Trophoblast cell (in vitro differentiated cells and primary cell): ENCODE measurements around the gene ABTB2.

Source experiments
- DNase-seq, 2 donors: peaks; one replicate each; pipeline ENCODE4 v3.0.0-alpha.2; 2016
- H2AFZ ChIP-seq: 2 replicates; pipeline ENCODE4 v1.6.1; 2013; ENCODE audit warnings: low read length, moderate library complexity, mild to moderate bottlenecking; ENCODE audit not compliant: insufficient read depth, poor library complexity
- H2AK5ac ChIP-seq: 2 replicates; pipeline ENCODE4 v1.6.1; 2013; ENCODE audit warnings: mild to moderate bottlenecking, low read length
- H2BK120ac ChIP-seq: 2 replicates; pipeline ENCODE4 v1.6.1; 2013; ENCODE audit warnings: low read length, mild to moderate bottlenecking, moderate library complexity; ENCODE audit not compliant: insufficient read depth, poor library complexity
- H2BK12ac ChIP-seq: 2 replicates; pipeline ENCODE4 v1.6.1; 2013; ENCODE audit warnings: mild to moderate bottlenecking, low read length, moderate library complexity
- H2BK5ac ChIP-seq: 2 replicates; pipeline ENCODE4 v1.6.1; 2013; ENCODE audit warnings: low read length, low read depth, moderate library complexity, mild to moderate bottlenecking; ENCODE audit not compliant: poor library complexity
- H3K14ac ChIP-seq: 2 replicates; pipeline ENCODE4 v1.6.1; 2013; ENCODE audit warnings: mild to moderate bottlenecking, low read length
- H3K18ac ChIP-seq: 2 replicates; pipeline ENCODE4 v1.6.1; 2013; ENCODE audit warnings: mild to moderate bottlenecking, low read length
- H3K23ac ChIP-seq: 2 replicates; pipeline ENCODE4 v1.6.1; 2013; ENCODE audit warnings: low read length
- H3K27ac ChIP-seq: 2 replicates; pipeline ENCODE4 v1.5.1; 2013; ENCODE audit warnings: low read depth, mild to moderate bottlenecking, inconsistent platforms, low read length, moderate library complexity
- H3K27me3 ChIP-seq: 2 replicates; pipeline ENCODE4 v1.6.1; 2013; ENCODE audit warnings: inconsistent platforms, mild to moderate bottlenecking, low read length, moderate library complexity; ENCODE audit not compliant: insufficient read depth
- H3K36me3 ChIP-seq, 2 experiments: 1 replicate in 1 of 2; 2 replicates in 1 of 2; pipeline ENCODE4 v1.6.1; 2013; ENCODE audit warnings: low read length in 2 of 2, mild to moderate bottlenecking in 2 of 2, moderate library complexity in 1 of 2; ENCODE audit not compliant: insufficient read depth in 2 of 2, control insufficient read depth in 1 of 2
- H3K4ac ChIP-seq: 2 replicates; pipeline ENCODE4 v1.6.1; 2013; ENCODE audit warnings: low read depth, mild to moderate bottlenecking, low read length, moderate library complexity
- H3K4me1 ChIP-seq, 2 experiments: 1 replicate in 1 of 2; 2 replicates in 1 of 2; pipeline ENCODE4 v1.6.1; 2013; ENCODE audit warnings: low read length in 2 of 2, mild to moderate bottlenecking in 2 of 2, moderate library complexity in 1 of 2; ENCODE audit not compliant: insufficient read depth in 2 of 2, control insufficient read depth in 1 of 2
- H3K4me2 ChIP-seq: 2 replicates; pipeline ENCODE4 v1.6.1; 2013; ENCODE audit warnings: inconsistent platforms, mild to moderate bottlenecking, low read length, moderate library complexity
- H3K4me3 ChIP-seq: 2 replicates; pipeline ENCODE4 v1.5.1; 2013; ENCODE audit warnings: mild to moderate bottlenecking, low read depth, low read length, inconsistent platforms
- H3K79me1 ChIP-seq: one replicate; pipeline ENCODE4 v1.6.1; 2013; ENCODE audit warnings: low read length
- H3K79me2 ChIP-seq: 2 replicates; pipeline ENCODE4 v1.6.1; 2013; ENCODE audit warnings: low read length, mild to moderate bottlenecking; ENCODE audit not compliant: control insufficient read depth, insufficient read depth, poor library complexity
- H3K9ac ChIP-seq: 2 replicates; pipeline ENCODE4 v1.6.1; 2013; ENCODE audit warnings: mild to moderate bottlenecking, low read length
- H3K9me3 ChIP-seq: 2 replicates; pipeline ENCODE4 v1.6.1; 2013; ENCODE audit warnings: low read depth, mild to moderate bottlenecking, control low read depth, inconsistent platforms, low read length; ENCODE audit not compliant: insufficient read depth
- H4K12ac ChIP-seq: 2 replicates; pipeline ENCODE4 v1.6.1; 2013; ENCODE audit warnings: low read depth, mild to moderate bottlenecking, low read length, moderate library complexity
- H4K8ac ChIP-seq: 2 replicates; pipeline ENCODE4 v1.6.1; 2013; ENCODE audit warnings: low read depth, mild to moderate bottlenecking, low read length, moderate library complexity
- H4K91ac ChIP-seq: one replicate; pipeline ENCODE4 v1.6.1; 2013; ENCODE audit warnings: low read depth, mild to moderate bottlenecking, low read length, moderate library complexity
- WGBS: extraction: QIAGEN DNeasy Blood & Tissue Kit; methylation state at CpG from one replicate; pipeline ENCODE4 v1.1.7; 2013; ENCODE audit warnings: missing lambda C conversion rate; ENCODE audit not compliant: insufficient read length, insufficient coverage; ENCODE audit errors: extremely low coverage; 5-methylcytosine and 5-hydroxymethylcytosine counted together

Gene ABTB2

GRCh38 chr11:34175284-34176019 is 182.4 kb downstream of the ABTB2 start:
- Histone ChIP-seq H3K27ac (no peak overlapping the region), H4K8ac (no peak overlapping the region), H3K4me3 (no peak overlapping the region), H4K91ac (no peak overlapping the region), H2BK120ac (no peak overlapping the region), H2BK12ac (no peak overlapping the region), H3K18ac (no peak overlapping the region), H3K4me1 (peaks cover 3 to 5% of the 10 kb centered on the region in 2 experiments), H3K79me1 (no peaks in the 10 kb centered on the region), H3K9ac (no peak overlapping the region), H3K36me3 (peaks cover 9 to 11% of the 10 kb centered on the region in 2 experiments), H3K27me3 (no peaks in the 10 kb centered on the region), H3K4me2 (no peak overlapping the region), H4K12ac (no peak overlapping the region), H3K9me3 (no peaks in the 10 kb centered on the region), H3K4ac (no peak overlapping the region), H3K14ac (no peak overlapping the region), H3K23ac (no peak overlapping the region), H2AK5ac (no peak overlapping the region), H2AFZ (no peak overlapping the region), H2BK5ac (no peak overlapping the region), H3K79me2 (no peaks in the 10 kb centered on the region)
- no peak for DNase-seq
- WGBS, result no CpG with 5 or more reads among the region's 7 CpGs

- Histone ChIP-seq H4K12ac (no peak overlapping the region), H3K9ac (no peak overlapping the region), H2BK120ac (no peak overlapping the region), H3K23ac (no peak overlapping the region), H3K4me2 (peak overlapping the region; percentile 59), H3K27ac (no peak overlapping the region), H2BK5ac (no peak overlapping the region), H2AFZ (no peak overlapping the region), H3K79me2 (no peaks in the 10 kb centered on the region), H3K4ac (no peak overlapping the region), H4K8ac (no peak overlapping the region), H3K9me3 (no peaks in the 10 kb centered on the region), H3K14ac (no peak overlapping the region), H3K18ac (no peak overlapping the region), H3K4me1 (peaks cover 3 to 5% of the 10 kb centered on the region in 2 experiments), H4K91ac (no peak overlapping the region), H3K36me3 (peaks cover 11 to 15% of the 10 kb centered on the region in 2 experiments), H2AK5ac (no peak overlapping the region), H2BK12ac (no peak overlapping the region), H3K27me3 (no peaks in the 10 kb centered on the region), H3K79me1 (no peaks in the 10 kb centered on the region), H3K4me3 (no peak overlapping the region)
- DNase-seq, result peak; percentile 74 to 84
- no CpG with 5 or more reads among the region's 33 CpGs for WGBS
These were observed 183.3 kb downstream of the ABTB2 start for GRCh38 chr11:34174412-34175041.

- Histone ChIP-seq H3K4me1 (peaks cover 3 to 5% of the 10 kb centered on the region in 2 experiments), H3K9ac (no peak overlapping the region), H2BK5ac (no peak overlapping the region), H3K79me2 (no peaks in the 10 kb centered on the region), H3K9me3 (no peaks in the 10 kb centered on the region), H3K79me1 (no peaks in the 10 kb centered on the region), H3K36me3 (peaks cover 13 to 15% of the 10 kb centered on the region in 2 experiments), H3K27ac (no peak overlapping the region), H2BK12ac (no peak overlapping the region), H4K12ac (no peak overlapping the region), H3K23ac (no peak overlapping the region), H3K4ac (no peak overlapping the region), H3K4me2 (no peak overlapping the region), H2AK5ac (no peak overlapping the region), H2BK120ac (no peak overlapping the region), H2AFZ (no peak overlapping the region), H4K8ac (no peak overlapping the region), H3K18ac (no peak overlapping the region), H3K14ac (no peak overlapping the region), H4K91ac (no peak overlapping the region), H3K27me3 (no peaks in the 10 kb centered on the region), H3K4me3 (no peak overlapping the region)
- DNase-seq, result no peak
- no CpG with 5 or more reads among the region's 16 CpGs for WGBS
These were observed 184.8 kb downstream of the ABTB2 start for GRCh38 chr11:34173050-34173449.

- no peak for DNase-seq
These were observed 188.1 kb downstream of the ABTB2 start for GRCh38 chr11:34169686-34170085.

More at GRCh38 chr11:34169686-34170085, 188.1 kb downstream of the ABTB2 start:
- H3K23ac ChIP-seq, result no peak overlapping the region
- H3K36me3 ChIP-seq, result peaks cover 18 to 21% of the 10 kb centered on the region in 2 experiments
- no peaks in the 10 kb centered on the region for H3K79me2 ChIP-seq
- no peak overlapping the region for H3K4me2 ChIP-seq
- H4K12ac ChIP-seq, result no peak overlapping the region
- H3K27ac ChIP-seq, result no peak overlapping the region
- peaks cover 14 to 15% of the 10 kb centered on the region in 2 experiments for H3K4me1 ChIP-seq
- H4K91ac ChIP-seq, result no peak overlapping the region
- no peaks in the 10 kb centered on the region for H3K79me1 ChIP-seq
- no peak overlapping the region for H2AFZ ChIP-seq
- H2AK5ac ChIP-seq, result no peak overlapping the region
- no peak overlapping the region for H2BK120ac ChIP-seq
- H3K9ac ChIP-seq, result no peak overlapping the region
- H3K18ac ChIP-seq, result no peak overlapping the region
- WGBS, result no CpG with 5 or more reads among the region's 8 CpGs
- H2BK5ac ChIP-seq, result no peak overlapping the region
- no peak overlapping the region for H2BK12ac ChIP-seq
- no peaks in the 10 kb centered on the region for H3K27me3 ChIP-seq
- no peak overlapping the region for H3K4ac ChIP-seq
- H3K14ac ChIP-seq, result no peak overlapping the region
- no peak overlapping the region for H4K8ac ChIP-seq
- H3K4me3 ChIP-seq, result no peak overlapping the region
- H3K9me3 ChIP-seq, result peaks cover 1% of the 10 kb centered on the region
